WTC11 (cell line): Measurements from ENCODE around the gene PROM2. TPM values are rescaled to one million over a fixed set of nuclear protein-coding genes. Genes with fewer than 3 reads are reported as not detected.
A peak's percentile ranks its signal among the peaks of the same experiment; 100 is the strongest.

Experiments used
- ATAC-seq: fragments of 200-7000 bp; cut with Tn5 transposase; 2 replicates; pipeline ENCODE4 v1.10.0; 2021; ENCODE audit warnings: mild to moderate bottlenecking, moderate library complexity
- CTCF ChIA-PET: fragments of 300-600 bp; sonication (Branson Sonifier 250); formaldehyde crosslinking; loops from one replicate; lab custom pipeline; 2021; ENCODE audit warnings: antibody characterized with exemption; lab: Charles Lee
- POLR2A ChIA-PET: fragments of 350-600 bp; sonication (Branson Sonifier 250); formaldehyde crosslinking; loops from one replicate; lab custom pipeline; 2021; ENCODE audit warnings: antibody characterized with exemption; lab: Charles Lee
- DNase-seq: peaks from one replicate; pipeline ENCODE4 v3.0.0; 2021; ENCODE audit warnings: low spot score
- H3K27ac Mint-ChIP-seq: 2 replicates; pipeline ENCODE4 v1.8.0; 2021; ENCODE audit warnings: mixed read lengths
- H3K27me3 Mint-ChIP-seq: 2 replicates; pipeline ENCODE4 v1.8.0; 2021; ENCODE audit warnings: low read depth, mild to moderate bottlenecking, moderate library complexity, mixed read lengths
- H3K36me3 Mint-ChIP-seq: 2 replicates; pipeline ENCODE4 v1.8.0; 2021; ENCODE audit warnings: mixed read lengths
- H3K4me1 Mint-ChIP-seq: 2 replicates; pipeline ENCODE4 v1.8.0; 2022; ENCODE audit warnings: mixed read lengths
- H3K4me3 Mint-ChIP-seq: 2 replicates; pipeline ENCODE4 v1.8.0; 2021; ENCODE audit warnings: mild to moderate bottlenecking, moderate library complexity, mixed read lengths
- H3K9me3 Mint-ChIP-seq: 2 replicates; pipeline ENCODE4 v1.8.0; 2021; ENCODE audit warnings: mixed read lengths
- ATF2 ChIP-seq: sonication (generic); formaldehyde crosslinking; IDR thresholded peaks from 2 replicates; pipeline ENCODE4 v1.8.1; 2022; ENCODE audit warnings: low read depth, missing genetic modification reagents, borderline replicate concordance
- CREM ChIP-seq: sonication (generic); formaldehyde crosslinking; IDR thresholded peaks from 2 replicates; pipeline ENCODE4 v1.8.1; 2022; ENCODE audit warnings: mild to moderate bottlenecking, missing genetic modification reagents, moderate library complexity
- ESRRA ChIP-seq: sonication (generic); formaldehyde crosslinking; IDR thresholded peaks from 2 replicates; pipeline ENCODE4 v1.8.1; 2022; ENCODE audit warnings: mild to moderate bottlenecking, missing genetic modification reagents, borderline replicate concordance
- FOXP4 ChIP-seq: sonication (generic); formaldehyde crosslinking; IDR thresholded peaks from 2 replicates; pipeline ENCODE4 v1.8.0; 2022; ENCODE audit warnings: mild to moderate bottlenecking, missing genetic modification reagents
- HMGA2 ChIP-seq: fragments of 250-450 bp; sonication (Bioruptor Pico); IDR thresholded peaks from 2 replicates; pipeline ENCODE4 v1.4.0; 2021; ENCODE audit warnings: mild to moderate bottlenecking, moderate library complexity
- HMGXB4 ChIP-seq: sonication (generic); formaldehyde crosslinking; IDR thresholded peaks from 2 replicates; pipeline ENCODE4 v1.8.1; 2023; ENCODE audit warnings: mild to moderate bottlenecking, moderate library complexity, missing genetic modification reagents
- IRF1 ChIP-seq: sonication (generic); formaldehyde crosslinking; IDR thresholded peaks from 2 replicates; pipeline ENCODE4 v1.8.0; 2023; ENCODE audit warnings: missing genetic modification reagents
- JUN ChIP-seq: sonication (generic); formaldehyde crosslinking; IDR thresholded peaks from 2 replicates; pipeline ENCODE4 v1.8.0; 2023; ENCODE audit warnings: mild to moderate bottlenecking, missing genetic modification reagents
- NR3C1 ChIP-seq: sonication (generic); formaldehyde crosslinking; conservative IDR thresholded peaks from 2 replicates; pipeline ENCODE4 v1.8.1; 2023; ENCODE audit warnings: low read depth, mild to moderate bottlenecking, missing genetic modification reagents
- PREB ChIP-seq: sonication (generic); formaldehyde crosslinking; IDR thresholded peaks from 2 replicates; pipeline ENCODE4 v1.8.1; 2022; ENCODE audit warnings: mild to moderate bottlenecking, missing genetic modification reagents, moderate library complexity, borderline replicate concordance
- SOX15 ChIP-seq: fragments of 250-450 bp; sonication (Bioruptor Pico); IDR thresholded peaks from 2 replicates; pipeline ENCODE4 v1.9.0; 2021; ENCODE audit warnings: mild to moderate bottlenecking
- TP53 ChIP-seq: sonication (generic); formaldehyde crosslinking; IDR thresholded peaks from 2 replicates; pipeline ENCODE4 v1.8.1; 2023; ENCODE audit warnings: mild to moderate bottlenecking, missing genetic modification reagents
- ZNF263 ChIP-seq: sonication (generic); formaldehyde crosslinking; IDR thresholded peaks from 2 replicates; pipeline ENCODE4 v1.8.1; 2022; ENCODE audit warnings: low read depth, mild to moderate bottlenecking, moderate library complexity, missing genetic modification reagents
- ZNF396 ChIP-seq: fragments of 250-450 bp; sonication (Bioruptor Pico); IDR thresholded peaks from 2 replicates; pipeline ENCODE4 v1.8.0; 2021; ENCODE audit warnings: mild to moderate bottlenecking, moderate library complexity, borderline replicate concordance
- total RNA-seq: library from RNA; stranded (reverse); gene quantifications from 3 replicates; pipeline ENCODE4 v1.2.3, GENCODE V29; 2021

Gene PROM2
- total RNA-seq, 1 experiment from 2014 or later: 8.3 TPM

- 0 out of 2 replicates have a peak, but pooled peaks cover 6% of the 10 kb centered on the region for H3K4me1 Mint-ChIP-seq
- ChIA-PET POLR2A (no interaction called here), CTCF (interaction anchor here (1.2 to 4.7 kb wide), 3 partner anchors 10 to 54 kb away, joined by 3 to 32 read pairs (median 28); no protein-coding TSS in a partner anchor)
- peaks cover 19% of the 10 kb centered on the region for H3K9me3 Mint-ChIP-seq
- peaks cover 16% of the 10 kb centered on the region for H3K36me3 Mint-ChIP-seq
- no peak overlapping the region; the same call in 1 of the 2 replicates for H3K27ac Mint-ChIP-seq
- no peak for DNase-seq
- TF ChIP-seq HMGXB4 (CRISPR knock-in tag) (no peak), FOXP4 (CRISPR knock-in tag) (no peak), HMGA2 (CRISPR knock-in tag) (no peak), SOX15 (CRISPR knock-in tag) (no peak), CREM (no peak), ZNF396 (CRISPR knock-in tag) (no peak), IRF1 (CRISPR knock-in tag) (no peak), ESRRA (CRISPR knock-in tag) (no peak), NR3C1 (no peak), PREB (no peak)
- H3K4me3 Mint-ChIP-seq: no peak overlapping the region
- ATAC-seq: no peak
- peaks cover 5% of the 10 kb centered on the region for H3K27me3 Mint-ChIP-seq
Observed at GRCh38 chr2:95287336-95287735, 13.1 kb downstream of the PROM2 start.

- H3K4me3 Mint-ChIP-seq: no peak overlapping the region
- POLR2A ChIA-PET: no interaction called here
- ATAC-seq (no peak), DNase-seq (no peak)
- peaks cover 5% of the 10 kb centered on the region for H3K27me3 Mint-ChIP-seq
- 0 out of 2 replicates have a peak, but pooled peaks cover 6% of the 10 kb centered on the region for H3K4me1 Mint-ChIP-seq
- TF ChIP-seq JUN: no peak
- no peak for TF ChIP-seq CREM
- no peak for TF ChIP-seq ZNF263 (CRISPR knock-in tag)
- TF ChIP-seq, all 79 proteins: peak for 0
- Mint-ChIP-seq H3K9me3 (peaks cover 20% of the 10 kb centered on the region), H3K27ac (no peak overlapping the region; the same call in 1 of the 2 replicates), H3K36me3 (peaks cover 19% of the 10 kb centered on the region)
- CTCF ChIA-PET: interaction anchor here (1.2 to 4.7 kb wide), 4 partner anchors 11 to 88 kb away, joined by 3 to 32 read pairs (median 16); no protein-coding TSS in a partner anchor
Observed at GRCh38 chr2:95287806-95288205, 13.6 kb downstream of the PROM2 start.

GRCh38 chr2:95289253-95289652 lies 15.0 kb downstream of the PROM2 start:
- peaks cover 5% of the 10 kb centered on the region for H3K27me3 Mint-ChIP-seq
- H3K9me3 Mint-ChIP-seq: peaks cover 20% of the 10 kb centered on the region
- 0 out of 2 replicates have a peak, but pooled peaks cover 6% of the 10 kb centered on the region for H3K4me1 Mint-ChIP-seq
- peaks cover 19% of the 10 kb centered on the region for H3K36me3 Mint-ChIP-seq
- DNase-seq (peak; percentile 25), ATAC-seq (peak; percentile 76)
- CTCF ChIA-PET: interaction anchor here (0.6 to 4.7 kb wide), 6 partner anchors 12 to 96 kb away, joined by 3 to 32 read pairs (median 3); no protein-coding TSS in a partner anchor
- POLR2A ChIA-PET: no interaction called here
- no peak overlapping the region for H3K4me3 Mint-ChIP-seq
- no peak for TF ChIP-seq ATF2
- TF ChIP-seq ESRRA (CRISPR knock-in tag): no peak
- TF ChIP-seq TP53: no peak
- TF ChIP-seq, all 79 proteins: peak for 0
- no peak overlapping the region for H3K27ac Mint-ChIP-seq
